HG02610 (cell line): Measurements from ENCODE around the gene RNF212B.
"Not testable (repeated sequence)": the region's sequence is repeated elsewhere in the genome, so short reads cannot be mapped to it uniquely, and the experiment has no call there.

Source experiments
- ATAC-seq: cut with Tn5 transposase; IDR thresholded peaks from one replicate; pipeline ENCODE4 v1.9.1; 2021; ENCODE audit warnings: mild to moderate bottlenecking, moderate library complexity; ENCODE audit not compliant: unreplicated experiment

The RNF212B gene

DNA sequence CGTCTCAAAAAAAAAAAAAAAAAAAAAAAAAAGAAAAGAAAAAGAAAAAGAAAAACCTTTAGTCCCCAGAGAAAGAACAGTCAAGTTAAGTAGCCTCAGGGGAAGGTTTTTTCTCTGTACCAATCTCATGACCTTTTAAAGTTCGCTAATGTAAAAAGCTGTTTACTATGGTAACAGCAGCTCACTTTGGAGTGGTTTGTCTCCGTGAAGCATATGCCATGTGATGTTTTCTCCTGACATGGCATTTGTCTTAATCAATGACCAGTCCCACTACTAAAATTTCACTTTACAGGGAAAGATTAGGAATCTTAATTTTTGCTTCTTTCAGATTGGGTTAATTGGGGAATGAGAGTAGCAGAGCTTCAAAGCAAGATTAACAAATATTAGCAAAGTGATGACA is 4.3 kb downstream of the RNF212B start:
- ATAC-seq, result no peak

GRCh38 chr14:23243066-23243465 is 5.3 kb downstream of the RNF212B start:
- ATAC-seq, result no peak

- ATAC-seq, result no peak
Observed at GRCh38 chr14:23245282-23245681, 7.5 kb downstream of the RNF212B start.

DNA sequence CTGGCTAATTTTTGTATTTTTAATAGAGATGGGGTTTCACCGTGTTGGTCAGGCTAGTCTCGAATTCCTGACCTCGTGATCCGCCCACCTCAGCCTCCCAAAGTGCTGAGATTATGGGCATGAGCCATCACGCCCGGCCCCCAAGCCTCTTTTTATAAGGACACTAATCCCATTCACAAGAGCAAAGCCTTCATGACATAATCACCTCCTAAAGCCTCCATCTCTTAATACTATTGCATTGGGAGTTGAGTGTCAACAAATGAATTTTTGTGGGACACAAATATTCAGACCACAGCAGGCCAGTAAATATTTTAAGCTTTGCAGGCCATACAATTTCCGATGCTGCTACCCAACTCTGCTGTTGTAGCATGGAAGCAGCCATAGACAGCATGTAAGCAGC is 10.9 kb downstream of the RNF212B start:
- ATAC-seq, result no peak

DNA sequence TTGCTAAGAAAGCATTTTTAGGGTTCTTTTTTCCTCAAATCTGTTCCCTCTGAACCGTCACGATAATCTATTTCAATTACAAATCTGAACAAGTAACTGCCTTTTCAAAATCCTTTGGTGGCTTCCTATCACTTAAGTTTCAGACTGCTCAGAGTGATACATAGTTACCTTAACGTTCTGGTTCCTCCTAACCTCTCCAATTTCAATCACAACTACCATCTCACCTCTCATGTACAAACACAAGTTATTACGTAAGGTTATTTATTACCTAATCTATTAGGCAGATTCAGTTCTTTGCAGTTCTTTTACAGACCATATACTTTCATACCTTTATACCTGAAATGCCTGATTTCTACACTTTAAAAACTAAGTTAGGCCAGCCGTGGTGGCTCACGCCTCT is 12.1 kb downstream of the RNF212B start:
- no peak for ATAC-seq

DNA sequence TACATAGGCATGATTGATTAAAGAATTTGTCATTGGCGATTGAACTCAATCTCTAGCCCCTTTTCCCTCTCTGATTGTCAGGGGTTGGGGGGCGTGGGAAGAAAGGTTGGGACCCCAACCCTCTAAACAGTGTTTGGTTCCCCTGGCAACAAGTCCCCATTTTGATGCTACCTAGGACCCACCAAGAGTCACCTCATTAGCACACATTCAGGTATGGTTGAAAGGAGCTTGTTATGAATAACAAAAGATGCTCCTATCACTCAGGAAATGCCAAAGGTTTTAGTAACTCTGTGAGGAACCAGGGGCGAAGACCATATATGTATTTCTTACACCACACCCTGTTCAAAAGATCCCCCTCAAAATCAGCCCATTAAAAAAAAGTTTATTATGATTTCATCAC is 14.3 kb downstream of the RNF212B start:
- no peak for ATAC-seq

GRCh38 chr14:23252420-23253333 is 14.9 kb downstream of the RNF212B start:
- ATAC-seq, result no peak

- ATAC-seq, result no peak
Observed at GRCh38 chr14:23258256-23258655, 20.5 kb downstream of the RNF212B start.

DNA sequence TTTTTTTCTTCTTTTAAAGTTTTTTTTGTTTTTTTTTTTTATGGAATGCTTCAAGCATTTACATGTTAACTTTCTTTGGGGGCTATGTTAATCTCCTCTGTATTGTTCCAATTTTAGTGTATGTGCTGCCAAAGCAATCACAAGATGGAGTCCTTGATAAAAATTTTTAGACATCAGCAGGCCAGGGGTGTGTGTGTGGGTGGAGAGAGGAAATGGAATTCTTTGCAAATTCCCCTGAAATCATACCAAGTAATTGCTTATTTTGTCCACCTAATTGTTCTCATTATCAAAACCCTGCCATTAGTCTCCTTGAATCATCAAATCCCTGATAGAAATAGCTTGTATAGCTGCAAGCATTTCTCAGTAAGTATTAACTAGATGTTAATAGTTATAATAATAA is 21.7 kb downstream of the RNF212B start:
- ATAC-seq, result no peak

- not testable (repeated sequence) for ATAC-seq
Observed at GRCh38 chr14:23260849-23261248, 23.1 kb downstream of the RNF212B start.

- ATAC-seq, result no peak
Observed at GRCh38 chr14:23269193-23269592, 31.5 kb downstream of the RNF212B start.

DNA sequence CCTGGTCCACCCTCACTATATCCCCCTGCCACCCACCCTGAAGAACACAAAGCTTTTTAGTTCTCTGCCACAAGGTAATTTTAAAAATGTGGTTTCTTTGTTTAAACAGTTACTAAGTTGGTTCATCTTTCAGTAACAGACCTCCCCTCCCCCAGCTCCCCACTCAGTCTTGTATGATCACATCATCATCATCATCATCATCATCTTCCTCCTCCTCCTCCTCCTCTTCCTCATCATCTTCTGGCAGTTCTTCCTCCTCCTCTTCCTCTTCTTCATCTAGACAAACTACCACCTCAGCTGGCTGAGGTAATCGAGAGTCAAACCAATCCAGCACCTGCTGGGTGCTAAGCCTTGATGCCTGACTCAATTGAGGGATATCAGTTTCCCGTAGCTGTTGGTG is 37.7 kb downstream of the RNF212B start:
- no peak for ATAC-seq

DNA sequence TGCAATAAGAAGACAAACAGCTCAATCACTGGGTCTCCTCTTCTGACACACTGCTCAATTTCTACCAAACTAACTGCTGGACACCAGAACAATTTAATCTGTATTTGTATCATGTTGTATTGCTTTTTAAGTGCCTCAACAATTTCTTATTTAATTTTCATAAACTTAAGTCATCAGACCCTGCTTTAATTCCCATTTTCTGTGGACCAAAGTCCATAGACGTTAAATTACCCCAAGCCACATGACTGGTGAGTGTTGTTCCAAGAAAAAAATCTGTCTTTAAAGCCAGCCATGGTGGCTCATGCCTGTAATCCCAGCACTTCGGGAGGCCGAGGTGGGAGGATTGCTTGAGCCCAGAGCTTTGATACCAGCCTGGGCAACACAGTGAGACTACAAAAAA is 39.5 kb downstream of the RNF212B start:
- no peak for ATAC-seq

DNA sequence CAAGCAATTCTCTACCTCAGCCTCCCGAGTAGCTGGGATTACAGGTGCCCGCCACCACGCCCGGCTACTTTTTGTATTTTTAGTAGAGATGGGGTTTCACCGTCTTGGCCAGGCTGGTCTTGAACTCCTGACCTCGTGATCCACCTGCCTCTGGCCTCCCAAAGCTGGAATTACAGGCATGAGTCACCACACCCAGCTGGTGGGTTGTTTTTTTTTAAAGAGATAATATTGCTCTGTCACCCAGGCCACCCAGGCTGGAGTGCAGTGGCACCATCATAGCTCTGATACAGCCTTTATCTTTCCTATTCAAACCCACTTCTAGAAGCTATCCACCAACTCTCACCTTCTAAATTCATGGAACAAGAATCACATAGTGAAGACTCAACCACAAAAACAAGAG is 40.2 kb downstream of the RNF212B start:
- not testable (repeated sequence) for ATAC-seq

DNA sequence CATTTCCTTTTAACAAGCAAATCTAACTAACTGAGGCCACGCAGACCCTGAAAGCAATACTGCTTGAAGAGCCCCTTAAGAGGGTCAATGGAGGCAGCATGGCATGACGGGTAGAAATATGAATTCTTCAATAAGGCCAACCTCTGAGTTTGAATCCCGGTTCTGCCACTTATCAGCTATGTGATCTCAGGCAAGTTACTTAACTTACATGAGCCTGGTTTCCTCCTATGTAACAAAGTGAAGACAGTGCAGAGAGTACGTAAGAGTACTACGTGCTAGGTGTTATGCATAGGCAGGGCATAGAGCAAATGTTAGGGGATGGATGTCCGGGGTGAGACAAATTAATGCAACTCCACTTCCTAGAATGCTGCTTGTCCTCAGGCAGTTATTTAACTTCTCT is 43.5 kb downstream of the RNF212B start:
- ATAC-seq, result no peak

DNA sequence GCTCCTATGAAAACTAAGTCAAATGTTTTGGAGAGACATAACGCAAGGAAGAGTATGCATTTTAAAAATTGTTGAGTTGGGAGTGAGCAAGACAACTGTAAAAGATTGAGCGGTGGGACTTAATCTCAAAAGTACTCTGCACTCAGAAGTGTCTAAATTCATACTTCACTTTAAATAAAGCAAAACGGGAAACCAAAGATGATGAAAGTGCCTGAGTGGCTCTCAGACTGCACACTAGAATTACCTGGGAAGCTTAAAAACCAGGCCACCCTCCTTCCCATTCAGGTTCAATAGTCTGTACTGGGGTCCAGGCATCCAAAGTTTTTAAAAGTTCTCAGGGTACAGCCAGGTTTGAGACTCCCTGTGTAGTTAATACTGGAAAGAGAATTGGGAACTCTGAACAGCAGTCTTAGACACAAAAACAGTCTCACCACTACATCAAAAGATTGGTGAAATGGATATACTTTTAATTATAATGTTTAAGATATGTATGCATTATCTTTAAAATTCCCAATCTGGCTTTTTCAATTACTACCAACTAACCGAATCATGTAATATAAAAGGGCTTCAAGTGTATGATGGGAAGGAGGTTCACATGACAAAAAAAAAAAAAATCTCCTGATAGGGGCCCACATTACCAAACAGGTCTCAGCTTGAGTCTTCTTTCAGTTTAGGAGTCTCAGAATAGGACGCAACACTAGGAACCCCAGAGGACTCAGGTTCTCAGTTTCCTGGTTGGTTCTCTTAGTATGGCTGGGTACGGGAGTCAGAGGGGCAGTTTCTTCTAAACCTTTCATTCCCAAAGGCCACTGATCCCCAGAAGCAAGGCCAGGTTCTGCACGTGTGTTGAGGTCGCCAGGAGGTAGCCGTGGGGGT is 47.2 kb downstream of the RNF212B start:
- ATAC-seq, result no peak

DNA sequence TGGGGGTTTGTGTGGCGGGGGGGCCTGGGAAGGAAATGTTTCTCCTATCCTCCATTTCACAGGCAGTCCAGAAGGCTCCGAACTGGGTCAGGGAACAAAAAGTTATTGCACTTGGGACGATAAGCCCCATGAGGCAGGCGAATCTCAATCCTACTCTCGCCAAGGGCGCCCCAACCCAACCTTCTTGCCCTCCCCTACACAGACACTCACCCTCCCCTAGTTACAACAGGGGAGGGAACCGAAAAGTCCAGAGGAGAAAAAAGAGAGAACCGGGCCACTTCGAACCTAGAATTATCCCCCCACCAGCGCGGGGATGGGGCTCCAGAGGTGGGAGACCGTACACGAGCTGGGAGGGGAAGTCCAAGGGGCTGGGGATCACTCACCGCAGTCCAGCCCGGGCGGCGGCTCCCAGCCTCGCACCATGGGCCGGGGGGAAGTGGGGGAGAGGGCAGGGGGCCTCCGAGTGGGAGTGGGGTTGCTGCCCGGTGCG is 47.8 kb downstream of the RNF212B start:
- peak; percentile 26 for ATAC-seq

DNA sequence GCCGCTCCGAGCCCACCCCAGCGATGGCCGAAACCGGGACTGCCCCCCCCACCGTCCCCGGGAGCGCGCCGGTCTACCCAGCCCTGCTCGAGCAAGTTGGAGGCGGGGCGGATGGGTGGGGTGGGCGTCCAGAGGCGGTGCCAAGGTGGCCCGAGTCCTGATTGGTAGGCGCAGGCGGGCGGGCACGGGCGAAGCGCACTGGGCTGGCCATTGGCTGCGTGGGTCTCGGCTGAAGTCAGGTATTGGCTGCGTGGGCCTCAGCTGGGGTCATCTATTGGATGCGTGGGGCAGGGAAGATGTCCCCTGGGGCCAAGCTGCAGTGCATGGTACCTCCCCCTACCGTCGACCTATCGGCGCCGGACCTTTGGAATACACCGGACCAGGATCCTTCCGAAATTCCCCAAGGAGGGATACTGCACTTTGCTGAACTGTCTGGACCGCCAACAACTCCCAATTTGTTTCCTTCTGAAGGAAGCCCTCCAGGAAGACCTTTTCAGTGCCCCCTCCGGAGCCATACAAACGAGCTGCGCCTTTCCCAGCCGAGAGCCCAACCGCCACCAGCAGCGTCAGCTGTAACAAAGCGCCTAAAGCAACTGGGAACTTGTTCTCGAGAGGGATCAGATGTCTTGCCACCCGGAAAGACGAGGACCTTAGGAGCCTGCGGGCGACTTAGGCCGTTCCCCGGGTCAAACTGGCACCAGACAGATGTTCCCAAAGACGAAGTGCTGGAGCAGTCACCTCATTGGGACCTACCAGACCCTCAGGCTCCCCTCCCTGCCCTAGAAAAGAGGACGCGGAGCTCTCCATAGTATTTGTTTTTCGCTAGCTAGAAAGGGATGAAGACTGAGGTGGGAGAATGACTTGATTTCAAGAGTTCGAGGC is 48.5 kb downstream of the RNF212B start, which contains the start of gene HOMEZ:
HOMEZ (minus strand) TSS at position 113 of the 882 bp plus-strand sequence. CDS start 180 bp downstream, outside the sequence.
- ATAC-seq, result peak; percentile 93

DNA sequence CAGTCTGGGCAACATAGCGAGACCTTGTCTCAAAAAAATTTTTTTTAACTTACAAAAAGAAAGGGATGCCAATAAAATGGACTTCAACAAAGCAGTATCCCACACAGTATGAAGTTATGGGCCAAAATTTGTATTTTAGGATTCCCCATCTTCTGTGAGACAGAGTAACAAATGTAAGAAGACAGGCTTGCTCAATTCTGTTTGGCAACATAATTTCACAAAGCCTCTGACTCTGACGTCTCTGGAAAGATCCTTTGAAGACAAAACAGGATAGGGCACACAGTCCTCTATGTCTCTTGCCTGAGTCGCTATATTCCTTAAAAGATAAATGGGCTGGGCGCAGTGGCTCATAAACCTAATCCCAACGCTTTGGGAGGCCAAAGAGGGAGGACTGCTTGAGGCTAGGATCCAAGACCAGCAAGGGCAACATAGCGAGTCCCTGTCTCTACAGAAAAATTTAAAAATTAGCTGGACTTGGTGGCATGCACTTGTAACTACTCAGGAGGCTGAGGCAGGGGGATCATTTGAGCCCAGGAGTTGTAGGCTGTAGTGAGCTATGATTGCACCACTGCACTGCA is 49.3 kb downstream of the RNF212B start:
- no peak for ATAC-seq
